NT2/D1 (cell line): ENCODE measurements around the gene NFIA.

Experiments used
- DNase-seq: peaks from one replicate; pipeline ENCODE4 v3.0.0-alpha.2; 2011; ENCODE audit warnings: low read depth, low spot score
- H3K27me3 ChIP-seq: 2 replicates; pipeline ENCODE4 v1.6.0; 2011; ENCODE audit warnings: mild to moderate bottlenecking; ENCODE audit not compliant: insufficient read length, insufficient read depth
- H3K36me3 ChIP-seq: 2 replicates; pipeline ENCODE4 v1.6.1; 2011; ENCODE audit warnings: mild to moderate bottlenecking, low read length, mixed read lengths; ENCODE audit not compliant: insufficient read depth, insufficient read length
- H3K4me1 ChIP-seq: 2 replicates; pipeline ENCODE4 v1.5.1; 2011; ENCODE audit not compliant: insufficient read depth, insufficient read length
- H3K4me3 ChIP-seq: 2 replicates; pipeline ENCODE4 v1.5.1; 2011; ENCODE audit warnings: low read depth; ENCODE audit not compliant: insufficient read length
- H3K9ac ChIP-seq: 2 replicates; pipeline ENCODE4 v1.6.0; 2011; ENCODE audit warnings: low read depth; ENCODE audit not compliant: insufficient read length
- H3K9me3 ChIP-seq: 2 replicates; pipeline ENCODE4 v1.5.1; 2011; ENCODE audit warnings: mild to moderate bottlenecking, low read length; ENCODE audit not compliant: insufficient read depth
- SUZ12 ChIP-seq: IDR thresholded peaks from 2 replicates; pipeline ENCODE4 v1.6.1; 2011; ENCODE audit not compliant: insufficient read length, insufficient read depth; ENCODE audit errors: extremely low read depth
- YY1 ChIP-seq: IDR thresholded peaks from 2 replicates; pipeline ENCODE4 v1.6.1; 2011; ENCODE audit not compliant: insufficient read length, insufficient read depth
- ZNF274 ChIP-seq: IDR thresholded peaks from 2 replicates; pipeline ENCODE4 v1.6.1; 2011; ENCODE audit warnings: mild to moderate bottlenecking, low read depth, low read length

NFIA gene

DNA sequence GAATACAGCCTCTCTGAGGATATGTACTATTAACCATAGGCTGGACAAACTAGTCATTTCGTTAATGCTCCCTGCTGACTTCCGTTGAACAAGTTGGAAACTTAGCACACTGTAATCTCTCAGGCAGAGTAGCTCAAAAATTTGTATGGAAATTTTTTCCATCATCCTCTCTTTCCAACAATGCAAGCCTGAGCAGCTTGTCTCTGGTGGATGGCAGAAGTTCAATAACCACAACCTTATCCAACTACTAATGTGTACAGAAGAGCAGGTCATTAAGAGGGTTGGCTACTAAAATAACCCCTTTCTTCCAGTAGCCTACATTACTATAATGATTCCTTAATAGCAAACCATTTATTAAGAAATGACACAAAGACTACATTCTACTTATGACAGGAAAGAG lies 262.3 kb downstream of the NFIA start:
- Histone ChIP-seq H3K27me3 (no peaks in the 10 kb centered on the region), H3K9me3 (peaks cover 6% of the 10 kb centered on the region; the same call in 1 of the 2 replicates), H3K4me3 (no peak overlapping the region), H3K36me3 (no peaks in the 10 kb centered on the region), H3K9ac (no peak overlapping the region), H3K4me1 (no peaks in the 10 kb centered on the region)
- no peak for TF ChIP-seq ZNF274
- no peak for TF ChIP-seq YY1
- no peak for DNase-seq

- Histone ChIP-seq H3K9ac (no peak overlapping the region), H3K4me3 (no peak overlapping the region), H3K4me1 (peaks cover 5% of the 10 kb centered on the region), H3K27me3 (no peaks in the 10 kb centered on the region), H3K36me3 (no peaks in the 10 kb centered on the region), H3K9me3 (peaks cover 6% of the 10 kb centered on the region; the same call in 1 of the 2 replicates)
- no peak for DNase-seq
- TF ChIP-seq YY1: no peak
- no peak for TF ChIP-seq SUZ12
- TF ChIP-seq ZNF274: no peak
These were observed 265.8 kb downstream of the NFIA start for GRCh38 chr1:61348025-61348665.

- H3K4me3 ChIP-seq: no peak overlapping the region
- no peak overlapping the region for H3K9ac ChIP-seq
- H3K27me3 ChIP-seq: no peaks in the 10 kb centered on the region
- H3K9me3 ChIP-seq: no peaks in the 10 kb centered on the region
- H3K36me3 ChIP-seq: no peaks in the 10 kb centered on the region
- peak; percentile 44 for DNase-seq
- TF ChIP-seq SUZ12 (no peak), YY1 (no peak), ZNF274 (no peak)
- H3K4me1 ChIP-seq: peaks cover 5% of the 10 kb centered on the region
These were observed 270.6 kb downstream of the NFIA start for GRCh38 chr1:61352845-61353435.

DNA sequence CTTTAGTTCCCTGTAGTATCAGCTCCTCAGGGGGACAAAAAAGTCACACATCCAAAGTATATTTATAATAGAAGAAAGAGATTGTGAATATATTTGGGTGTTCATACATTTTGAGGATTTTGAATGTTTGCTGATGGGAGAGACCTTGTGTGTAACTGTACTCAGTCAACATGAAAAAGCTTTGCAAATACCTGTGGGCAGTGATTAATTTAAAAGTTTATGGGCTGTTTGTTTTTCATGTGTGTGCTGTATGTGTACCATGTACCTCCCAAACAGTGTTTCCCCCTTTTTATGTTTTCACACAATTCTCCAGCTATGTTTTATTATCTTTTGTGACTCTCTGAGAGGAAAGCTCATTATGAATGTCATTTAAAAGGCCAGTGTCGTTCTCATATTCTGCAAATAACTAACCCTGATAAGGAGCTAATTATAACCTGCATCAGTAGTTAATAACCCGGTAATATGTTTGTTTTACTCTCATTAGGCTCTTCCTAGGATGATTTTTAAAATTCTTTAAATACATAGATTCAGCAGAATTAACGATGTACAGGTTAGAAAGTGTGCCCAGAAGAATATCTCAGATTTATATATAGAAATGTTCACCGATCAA lies 271.5 kb downstream of the NFIA start:
- no peak overlapping the region for H3K9ac ChIP-seq
- no peaks in the 10 kb centered on the region for H3K27me3 ChIP-seq
- H3K9me3 ChIP-seq: no peaks in the 10 kb centered on the region
- no peaks in the 10 kb centered on the region for H3K36me3 ChIP-seq
- TF ChIP-seq ZNF274: no peak
- no peak for TF ChIP-seq YY1
- no peak for TF ChIP-seq SUZ12
- H3K4me3 ChIP-seq: no peak overlapping the region
- H3K4me1 ChIP-seq: peaks cover 5% of the 10 kb centered on the region
- no peak for DNase-seq

DNA sequence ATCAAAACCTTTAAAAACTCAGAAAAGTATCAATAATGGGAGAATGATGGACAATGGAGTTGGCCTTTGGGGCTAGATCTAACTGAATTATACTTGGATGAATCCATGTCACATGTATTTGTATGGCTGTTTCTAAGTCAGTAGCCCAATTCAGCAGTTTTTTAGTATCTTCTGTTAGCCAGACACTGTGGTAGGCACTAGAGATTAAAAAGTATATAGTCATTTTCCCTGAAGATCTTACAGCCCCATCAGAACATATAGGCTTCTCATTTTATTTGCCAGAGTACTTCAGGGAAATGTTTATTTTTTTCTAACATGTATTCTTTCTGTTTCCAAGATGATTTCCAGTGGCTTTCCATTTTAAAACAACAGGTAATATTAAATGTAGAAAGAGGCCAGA lies 273.7 kb downstream of the NFIA start:
- TF ChIP-seq ZNF274 (no peak), YY1 (no peak), SUZ12 (no peak)
- no peaks in the 10 kb centered on the region for H3K36me3 ChIP-seq
- no peak for DNase-seq
- no peaks in the 10 kb centered on the region for H3K27me3 ChIP-seq
- no peak overlapping the region for H3K9ac ChIP-seq
- H3K4me1 ChIP-seq: peaks cover 5% of the 10 kb centered on the region
- no peak overlapping the region for H3K4me3 ChIP-seq
- no peaks in the 10 kb centered on the region for H3K9me3 ChIP-seq

DNA sequence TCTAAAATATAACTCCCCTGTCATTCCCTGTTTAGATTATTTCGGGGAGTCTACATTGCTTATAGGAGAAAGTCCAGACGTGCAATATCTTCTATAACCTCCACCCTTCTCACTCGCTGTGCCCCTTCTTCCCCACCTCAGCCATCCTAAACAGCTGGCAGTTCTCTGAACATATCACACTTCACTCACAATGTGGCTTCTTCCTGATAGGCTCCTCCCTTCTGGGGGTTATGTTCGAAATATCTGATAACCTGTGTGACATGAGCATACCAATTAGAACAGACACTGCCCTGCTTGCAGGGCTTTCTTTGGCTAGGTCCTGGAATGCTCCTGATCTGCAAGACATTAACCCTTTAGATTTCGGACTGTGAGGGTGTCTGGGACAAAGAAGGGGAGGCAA lies 274.6 kb downstream of the NFIA start:
- H3K4me1 ChIP-seq: peaks cover 5% of the 10 kb centered on the region
- no peak overlapping the region for H3K9ac ChIP-seq
- no peak overlapping the region for H3K4me3 ChIP-seq
- no peaks in the 10 kb centered on the region for H3K27me3 ChIP-seq
- no peaks in the 10 kb centered on the region for H3K9me3 ChIP-seq
- TF ChIP-seq YY1 (no peak), ZNF274 (no peak), SUZ12 (no peak)
- H3K36me3 ChIP-seq: no peaks in the 10 kb centered on the region
- no peak for DNase-seq

- Histone ChIP-seq H3K9me3 (no peaks in the 10 kb centered on the region), H3K27me3 (no peaks in the 10 kb centered on the region), H3K4me1 (peaks cover 5% of the 10 kb centered on the region), H3K4me3 (no peak overlapping the region), H3K9ac (no peak overlapping the region), H3K36me3 (no peaks in the 10 kb centered on the region)
- TF ChIP-seq ZNF274 (no peak), YY1 (no peak), SUZ12 (no peak)
- no peak for DNase-seq
These were observed 275.2 kb downstream of the NFIA start for GRCh38 chr1:61357539-61357938.
